GM19240 (cell line): ENCODE measurements around the gene SORL1.

Source experiments
- DNase-seq: peaks from one replicate; pipeline ENCODE4 v3.0.0; 2011; ENCODE audit warnings: low spot score; ENCODE audit not compliant: insufficient read length

The SORL1 gene

DNA sequence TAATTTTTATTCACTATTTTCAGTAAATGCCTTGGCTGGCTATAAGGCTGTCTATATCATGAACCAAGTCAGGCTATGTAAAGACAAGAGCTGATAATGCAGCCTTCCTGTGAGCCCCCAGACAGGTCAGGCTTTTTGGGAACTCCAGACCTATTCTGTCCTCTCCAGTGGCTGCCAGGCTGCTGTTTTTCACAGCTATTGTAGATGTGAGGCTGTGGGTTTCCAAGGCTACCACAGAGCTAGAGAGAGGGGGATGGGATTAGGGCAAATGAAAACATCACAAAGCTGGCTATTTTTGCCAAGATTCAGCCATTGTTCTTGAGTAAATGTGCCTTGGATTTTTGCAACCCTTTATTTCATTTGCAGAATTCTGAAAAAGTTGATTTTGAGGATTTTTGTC, 56.3 kb downstream of the SORL1 start:
- no peak for DNase-seq

DNA sequence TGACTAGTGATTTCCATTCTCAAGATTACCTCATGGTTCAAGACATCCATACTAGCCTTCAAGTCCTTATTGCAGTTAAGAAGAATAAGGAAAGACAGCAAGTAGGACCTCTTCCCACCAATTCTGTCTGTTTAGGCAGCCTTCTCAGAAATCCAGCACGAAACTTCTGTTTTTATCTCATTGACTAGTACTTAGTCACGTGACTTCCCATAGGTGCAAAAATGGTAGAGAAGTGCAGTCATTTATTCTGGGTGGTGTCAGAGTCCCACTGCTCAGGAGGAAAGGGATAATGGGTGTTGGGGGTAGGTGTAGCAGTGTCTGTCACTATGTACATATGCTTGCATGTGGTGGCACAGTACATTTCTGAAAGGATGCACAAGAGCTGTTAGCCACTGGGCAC, 58.3 kb downstream of the SORL1 start:
- DNase-seq = no peak

GRCh38 chr11:121512468-121513465, 60.7 kb downstream of the SORL1 start:
- DNase-seq = no peak

GRCh38 chr11:121513807-121514206, 61.7 kb downstream of the SORL1 start:
- no peak for DNase-seq

- DNase-seq = no peak
These were observed 62.6 kb downstream of the SORL1 start for GRCh38 chr11:121514432-121515334.

DNA sequence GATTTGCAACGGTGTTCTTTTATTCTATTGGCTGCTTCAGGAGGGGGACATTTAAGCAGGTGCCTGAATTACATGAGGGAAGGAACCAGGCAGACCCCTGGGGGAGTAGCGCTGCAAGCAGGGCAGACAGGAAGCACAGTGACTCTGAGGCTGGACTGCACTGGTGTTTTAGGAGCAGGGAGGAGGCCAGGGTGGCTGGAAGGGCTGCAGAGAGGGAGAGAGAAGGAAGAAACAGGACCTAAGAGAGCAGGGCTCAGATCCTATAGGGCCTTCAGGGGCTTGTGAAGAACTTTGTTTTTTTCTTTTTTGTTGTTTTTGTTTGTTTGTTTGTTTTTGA, 63.2 kb downstream of the SORL1 start:
- no peak for DNase-seq

GRCh38 chr11:121517996-121518395, 65.9 kb downstream of the SORL1 start:
- DNase-seq = no peak

DNA sequence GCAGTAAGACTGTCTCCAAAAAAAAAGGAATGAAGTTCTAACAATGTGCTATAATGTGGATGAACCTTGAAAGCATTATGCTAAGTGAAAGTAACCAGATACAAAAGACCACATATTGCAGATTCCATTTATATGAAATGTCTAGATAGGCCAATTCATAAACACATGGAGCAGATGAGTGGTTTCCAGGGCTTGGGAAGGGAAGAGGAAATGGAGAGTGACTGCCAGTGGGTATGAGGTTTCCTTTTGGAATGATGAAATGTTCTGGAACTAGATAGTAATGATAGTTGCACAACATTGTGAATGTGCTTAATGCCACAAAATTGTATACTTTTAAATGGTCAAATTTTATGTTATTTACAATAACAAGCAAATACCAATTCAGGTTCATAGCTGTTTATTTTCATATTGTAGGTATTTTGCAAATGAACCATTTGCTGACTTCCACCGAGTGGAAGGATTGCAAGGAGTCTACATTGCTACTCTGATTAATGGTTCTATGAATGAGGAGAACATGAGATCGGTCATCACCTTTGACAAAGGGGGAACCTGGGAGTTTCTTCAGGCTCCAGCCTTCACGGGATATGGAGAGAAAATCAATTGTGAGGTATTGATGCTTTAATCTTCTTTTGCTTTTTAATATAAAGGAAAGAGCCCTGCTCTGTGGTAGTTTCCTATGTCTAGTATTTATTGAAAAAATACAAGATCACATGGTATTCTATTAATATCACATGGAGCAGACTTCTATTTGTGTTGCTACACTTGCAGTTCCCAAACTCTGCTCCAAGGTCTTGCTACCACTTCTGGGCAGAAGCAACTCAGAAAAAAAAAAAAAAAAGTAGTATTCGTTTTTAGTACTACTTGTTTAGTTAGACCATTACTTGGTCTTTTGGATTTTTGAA, 68.4 kb downstream of the SORL1 start:
- DNase-seq = no peak

DNA sequence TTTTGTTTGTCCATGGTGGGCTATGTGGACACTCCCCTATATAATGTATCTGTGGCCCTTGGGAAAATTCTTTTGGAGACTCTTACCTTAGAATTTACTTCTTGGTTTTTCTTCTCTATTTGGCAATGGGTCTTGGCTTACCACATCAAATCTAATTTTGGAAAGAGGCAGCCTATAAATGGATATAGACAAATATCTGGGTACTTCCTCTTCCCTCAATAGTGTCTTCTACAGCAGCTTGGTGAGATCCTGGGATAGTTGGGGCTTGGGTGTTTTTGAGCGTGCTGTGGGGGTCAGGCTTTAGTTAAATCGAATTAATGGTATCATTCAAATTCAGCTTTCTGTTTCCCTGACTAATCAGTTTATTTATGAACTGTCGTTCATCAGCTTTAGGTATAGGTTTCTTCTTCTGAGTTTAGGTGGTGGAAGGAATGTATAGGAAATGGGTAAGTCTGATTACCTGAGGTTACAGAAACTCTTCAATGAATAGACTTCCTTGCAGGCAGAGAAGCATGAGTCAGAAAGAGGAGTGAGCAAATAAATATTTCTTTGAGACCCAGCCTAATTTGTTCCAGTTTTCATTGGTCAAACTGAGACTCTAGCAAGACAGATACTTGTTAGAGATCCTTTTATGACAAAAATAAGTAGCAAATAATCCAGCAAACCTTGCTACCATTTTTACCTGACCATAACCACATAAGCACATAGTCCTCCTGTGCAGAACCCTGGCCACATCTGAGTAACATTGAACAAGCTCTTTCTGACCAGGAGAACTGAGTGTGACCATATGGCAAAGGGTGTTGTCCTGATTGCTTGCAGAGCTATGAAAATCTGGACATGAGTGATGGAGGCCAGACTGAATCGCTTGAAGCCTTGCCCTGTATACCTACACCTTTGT, 69.3 kb downstream of the SORL1 start:
- DNase-seq = no peak

DNA sequence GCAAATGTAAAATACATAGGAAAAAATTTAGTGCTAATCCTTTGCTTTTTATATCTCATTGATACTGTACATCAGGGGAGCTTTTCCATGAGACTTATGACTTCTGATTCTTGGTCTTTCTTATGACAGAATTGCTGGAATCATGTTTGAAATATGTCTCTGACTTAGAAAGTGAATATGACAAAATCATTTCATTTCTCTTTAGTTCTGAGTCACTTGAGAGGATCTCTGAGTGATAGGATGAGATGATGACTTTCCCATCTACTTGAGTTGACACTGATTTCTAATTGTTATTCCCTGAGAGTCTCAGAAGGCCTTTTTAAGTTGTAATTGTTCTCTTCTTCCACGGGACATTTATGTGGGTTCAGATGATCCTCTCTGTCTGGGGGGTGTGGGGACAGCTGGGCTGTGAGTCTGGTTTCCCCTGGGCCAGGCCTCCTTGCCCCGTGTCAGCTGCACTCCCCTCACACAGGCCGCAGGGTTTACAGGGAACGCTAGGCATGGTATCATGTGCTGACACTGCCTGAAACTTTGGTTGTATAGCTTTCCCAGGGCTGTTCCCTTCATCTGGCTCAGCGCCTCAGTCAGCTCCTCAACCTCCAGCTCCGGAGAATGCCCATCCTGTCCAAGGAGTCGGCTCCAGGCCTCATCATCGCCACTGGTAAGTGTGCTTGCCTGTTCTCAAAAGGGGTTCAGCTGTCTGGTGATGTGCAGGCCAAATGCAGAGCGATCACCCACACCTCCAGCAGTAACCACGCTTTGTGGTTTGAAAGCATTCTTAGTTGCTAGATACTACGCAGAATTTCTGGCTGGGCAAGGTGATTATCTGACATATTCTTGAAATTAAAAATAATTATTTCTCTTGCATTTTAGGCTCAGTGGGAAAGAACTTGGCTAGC, 70.2 kb downstream of the SORL1 start:
- no peak for DNase-seq

DNA sequence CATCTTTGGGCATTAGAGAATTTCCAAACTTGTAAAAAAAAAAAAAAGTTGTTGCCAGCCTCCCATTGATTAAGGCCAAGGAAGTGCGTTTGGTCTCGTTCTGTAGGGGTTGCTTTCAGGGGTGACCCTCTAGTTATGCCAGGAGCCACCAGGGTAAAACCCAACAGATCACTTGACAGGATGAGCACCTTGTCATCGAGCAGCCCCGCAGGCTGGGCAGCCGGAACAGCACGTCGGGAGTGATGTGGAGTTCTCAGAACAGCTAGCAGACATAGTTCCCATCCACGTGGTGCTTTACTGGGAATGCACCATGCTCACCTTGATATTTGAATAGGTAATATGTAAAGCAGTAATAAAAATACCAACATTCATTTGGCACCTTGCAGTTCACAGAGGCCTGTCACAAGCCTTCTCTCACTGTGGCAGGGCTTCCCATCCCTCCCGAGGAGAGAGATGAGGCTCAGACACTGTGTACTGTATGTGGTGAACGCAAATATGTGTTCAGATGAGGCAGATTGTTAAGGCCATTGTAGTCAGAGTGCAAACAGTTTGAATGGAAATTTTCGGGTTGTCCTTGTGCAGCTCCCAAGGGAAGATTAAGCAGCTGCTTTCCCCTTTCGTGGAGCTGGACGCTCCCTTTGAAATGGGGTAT, 71.6 kb downstream of the SORL1 start:
- no peak for DNase-seq

DNA sequence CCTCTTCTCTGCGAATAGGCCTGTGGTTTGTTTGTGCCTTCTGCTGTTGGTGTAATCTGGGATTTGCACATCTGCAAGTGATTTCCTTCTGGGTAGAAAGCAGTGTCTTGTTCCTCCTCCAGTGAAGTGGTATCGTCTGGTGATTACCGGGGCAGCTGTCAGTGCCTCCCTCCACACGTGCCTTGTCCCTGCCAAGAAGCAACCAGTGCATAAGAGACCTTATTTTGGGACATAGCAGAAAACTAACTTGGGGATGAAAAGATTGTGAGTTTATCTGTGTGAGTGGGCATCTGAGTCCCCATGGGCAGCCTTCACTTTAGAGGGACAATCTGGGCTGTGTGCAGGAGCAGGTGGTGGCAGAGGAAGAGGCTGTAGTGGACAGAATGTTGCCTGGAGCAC, 72.1 kb downstream of the SORL1 start:
- no peak for DNase-seq

DNA sequence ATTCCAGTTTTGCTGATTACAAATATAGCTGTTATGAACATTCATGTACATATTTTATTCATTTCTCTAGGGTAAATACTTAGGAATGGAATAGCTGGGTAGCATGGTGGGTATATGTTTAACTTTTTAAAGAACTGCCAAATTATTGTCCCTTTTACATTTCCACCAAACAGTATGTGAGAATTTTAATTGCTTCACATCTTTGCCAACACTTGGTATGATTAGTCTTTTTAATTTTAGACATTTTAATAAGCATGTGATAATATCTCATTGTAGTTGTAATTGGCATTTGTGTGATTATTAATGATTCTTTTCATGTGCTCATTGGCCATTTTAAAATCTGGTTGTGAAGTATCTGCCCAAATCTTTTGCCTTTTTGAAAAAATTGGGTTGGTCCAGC, 73.3 kb downstream of the SORL1 start:
- DNase-seq = no peak

DNA sequence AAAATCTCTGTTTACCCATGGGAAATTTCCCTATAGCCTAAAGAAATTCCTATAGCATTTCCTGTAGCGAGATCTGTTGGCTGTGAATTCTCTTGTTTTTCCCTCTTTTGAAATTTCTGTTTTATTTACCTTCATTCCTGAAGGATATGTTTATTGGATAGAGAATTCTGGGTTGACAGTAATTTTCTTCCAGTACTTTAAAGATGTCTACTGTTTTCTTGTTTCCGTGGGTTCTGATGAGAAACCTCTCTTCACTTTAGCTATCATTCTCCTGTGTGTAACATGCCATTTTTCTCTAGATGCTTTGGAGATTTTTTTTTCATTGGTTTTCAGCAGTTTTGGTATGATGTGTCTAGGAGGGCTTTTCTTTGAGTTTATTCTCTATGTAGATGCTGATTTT, 78.1 kb downstream of the SORL1 start:
- DNase-seq = no peak

DNA sequence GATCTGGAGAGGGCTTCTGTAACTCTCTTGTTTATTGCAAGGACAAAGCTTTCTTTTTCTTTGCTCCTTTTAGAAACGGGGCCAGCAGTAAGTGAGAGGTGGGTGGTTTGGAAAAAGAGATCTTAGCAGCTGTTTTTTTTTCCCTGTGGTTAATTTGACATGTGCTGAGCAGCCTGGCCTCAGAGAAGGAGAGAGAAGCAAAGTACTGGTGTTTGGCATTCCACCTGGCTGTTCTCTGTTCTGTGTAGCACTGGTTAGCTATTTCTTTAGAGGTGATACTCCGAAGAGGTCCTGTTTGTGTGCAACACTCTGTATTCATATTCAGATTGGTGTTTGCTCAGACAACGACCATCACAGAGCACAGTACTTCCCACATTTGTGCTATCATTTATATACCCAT, 81.5 kb downstream of the SORL1 start:
- no peak for DNase-seq

DNA sequence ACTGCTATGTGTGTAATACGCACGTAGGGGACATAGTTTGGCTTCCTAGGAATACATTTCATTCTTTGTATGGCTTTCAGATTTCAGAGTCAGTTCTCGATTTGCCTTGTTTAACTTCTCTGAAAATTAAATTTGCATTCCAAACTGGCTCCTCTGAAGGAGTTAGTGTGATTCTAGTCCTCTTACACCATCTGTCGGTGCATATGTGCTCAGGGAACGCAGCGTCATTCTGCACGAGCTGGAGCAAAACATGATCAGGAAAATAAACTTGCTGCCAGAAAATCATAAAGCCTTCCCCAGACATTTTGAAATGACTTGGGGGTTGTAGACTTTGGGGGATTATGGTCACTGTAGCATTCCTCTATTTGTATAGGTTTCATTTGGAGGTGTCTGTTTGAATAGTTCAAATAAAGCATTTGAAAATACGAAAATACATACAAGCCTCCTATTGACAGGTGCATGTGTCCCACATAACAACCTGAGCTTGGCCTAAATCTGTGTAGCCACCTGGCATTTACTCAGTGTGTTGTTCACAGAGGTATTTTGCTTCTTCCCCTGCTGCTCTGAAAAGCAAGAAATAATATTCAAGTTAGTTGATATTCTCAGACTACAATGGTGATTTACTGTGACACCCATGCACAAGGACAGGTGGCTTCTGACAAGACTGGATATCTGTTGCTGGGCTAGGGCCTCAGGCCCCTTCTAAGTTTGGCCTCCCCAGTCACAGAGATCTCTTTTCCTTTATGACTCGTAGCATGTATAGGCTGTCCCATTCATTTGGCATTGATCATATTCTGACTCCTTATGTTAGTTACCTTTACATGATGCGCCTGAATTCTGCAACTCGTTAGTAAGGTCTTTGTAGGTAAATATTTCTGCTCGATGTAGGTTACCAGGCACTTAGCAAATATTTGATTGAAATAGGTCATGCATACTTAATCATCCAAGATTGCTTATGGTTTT, 82.3 kb downstream of the SORL1 start:
- no peak for DNase-seq

DNA sequence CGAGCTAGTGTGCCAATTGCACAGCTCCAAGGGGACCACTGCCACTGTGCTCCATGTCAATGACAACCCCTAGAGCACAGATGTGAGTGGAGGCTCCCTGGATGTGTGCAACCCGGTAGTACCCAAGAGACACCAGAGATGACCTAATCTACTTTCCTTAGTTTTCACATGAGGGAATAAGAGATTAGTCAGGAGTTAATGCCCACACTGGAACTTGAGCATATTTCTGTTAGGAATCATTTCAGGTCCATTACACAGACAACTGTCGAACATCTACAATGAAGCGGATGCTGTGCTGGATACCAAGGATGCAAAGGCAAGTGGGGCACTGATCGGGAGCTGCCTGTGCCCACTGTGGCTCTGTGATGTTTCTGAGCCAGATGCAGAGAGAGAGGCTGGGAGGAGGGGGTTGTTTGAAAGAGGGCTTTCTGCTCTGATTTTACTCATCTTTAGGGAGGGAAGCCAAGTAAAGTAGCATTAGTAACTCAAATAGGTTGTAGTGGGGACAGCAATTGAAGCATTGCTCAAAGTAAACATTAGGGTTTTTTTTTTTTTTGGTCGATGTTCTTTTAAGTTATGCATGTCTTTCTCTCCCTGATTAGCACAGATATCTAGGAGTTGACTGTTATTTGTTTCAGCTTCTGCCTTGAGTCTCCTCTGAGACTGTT, 83.1 kb downstream of the SORL1 start:
- DNase-seq = no peak
